ENCODE results near the gene SENP5. TPM values are rescaled to one million over a fixed set of nuclear protein-coding genes. Genes with fewer than 3 reads are reported as not detected.

Gene SENP5
- total RNA-seq, 1 donor from 2014 or later, result 39.5 TPM

DNA sequence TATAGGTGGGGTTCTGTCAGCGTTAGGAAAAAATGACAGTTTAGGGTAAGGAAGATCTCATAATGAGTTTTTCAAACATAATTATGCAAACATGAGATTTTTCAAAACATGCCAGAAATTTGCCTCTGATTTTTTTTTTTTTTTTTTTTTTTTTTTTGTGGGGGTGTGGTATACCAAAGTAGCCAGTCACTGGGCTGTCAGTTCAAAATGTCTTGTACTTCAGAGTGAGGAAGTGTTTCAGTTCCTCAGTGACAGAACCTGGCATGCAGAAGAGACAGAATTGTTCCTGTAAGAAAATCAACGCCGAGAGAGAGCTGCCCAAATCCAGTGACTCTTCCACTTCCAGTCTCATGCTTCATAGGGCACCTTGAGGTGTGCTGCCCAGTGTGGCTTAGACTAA lies 64.9 kb downstream of the SENP5 start:
- no peaks in the 10 kb centered on the region for H3K9me3 Mint-ChIP-seq
- no peak for DNase-seq (ENCODE audit: extremely low spot score, unreplicated experiment)
- no peaks in the 10 kb centered on the region for H3K27me3 Mint-ChIP-seq
- no peak overlapping the region for H3K4me3 Mint-ChIP-seq
- TF ChIP-seq CTCF (conservative IDR thresholded peaks at IDR 0.05), result no peak
- H3K4me1 Mint-ChIP-seq (ENCODE audit: unreplicated experiment), result no peaks in the 10 kb centered on the region
- H3K27ac Mint-ChIP-seq, result no peak overlapping the region
- peaks cover 14% of the 10 kb centered on the region for H3K36me3 Mint-ChIP-seq

GRCh38 chr3:196936288-196936687 lies 68.6 kb downstream of the SENP5 start:
- TF ChIP-seq CTCF (conservative IDR thresholded peaks at IDR 0.05), result no peak
- no peak overlapping the region for H3K4me3 Mint-ChIP-seq
- H3K27me3 Mint-ChIP-seq, result no peaks in the 10 kb centered on the region
- no peaks in the 10 kb centered on the region for H3K9me3 Mint-ChIP-seq
- DNase-seq (ENCODE audit: extremely low spot score, unreplicated experiment), result no peak
- H3K36me3 Mint-ChIP-seq, result peaks cover 18% of the 10 kb centered on the region
- H3K4me1 Mint-ChIP-seq (ENCODE audit: unreplicated experiment), result peaks cover 2% of the 10 kb centered on the region
- no peak overlapping the region for H3K27ac Mint-ChIP-seq

- no peak for TF ChIP-seq CTCF (conservative IDR thresholded peaks at IDR 0.05)
- H3K36me3 Mint-ChIP-seq, result peaks cover 17% of the 10 kb centered on the region
- H3K27ac Mint-ChIP-seq, result no peak overlapping the region
- H3K4me3 Mint-ChIP-seq, result no peak overlapping the region
- H3K9me3 Mint-ChIP-seq, result no peaks in the 10 kb centered on the region
- H3K4me1 Mint-ChIP-seq (ENCODE audit: unreplicated experiment), result peaks cover 14% of the 10 kb centered on the region
- DNase-seq (ENCODE audit: extremely low spot score, unreplicated experiment), result no peak
- H3K27me3 Mint-ChIP-seq, result no peaks in the 10 kb centered on the region
Measured at GRCh38 chr3:196938124-196938523, 70.4 kb downstream of the SENP5 start.

DNA sequence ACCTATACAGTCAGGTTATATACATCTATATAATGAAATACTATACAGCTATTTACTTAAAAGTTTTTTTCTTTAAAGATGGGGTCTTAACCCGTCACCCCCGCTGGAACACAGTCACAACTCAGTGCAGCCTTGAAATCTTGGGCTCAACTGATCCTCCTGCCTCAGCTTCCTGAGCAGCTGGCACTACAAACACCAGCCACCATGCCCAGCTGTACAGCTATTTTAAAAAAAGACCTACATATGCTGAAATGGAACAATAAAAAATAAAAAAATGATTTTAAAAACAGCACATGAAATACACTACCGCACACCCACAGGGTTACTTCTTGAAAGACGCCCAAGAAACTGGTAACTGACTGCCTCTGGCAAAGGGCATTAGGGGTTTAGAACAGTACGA lies 70.9 kb downstream of the SENP5 start:
- peaks cover 18% of the 10 kb centered on the region for H3K4me1 Mint-ChIP-seq (ENCODE audit: unreplicated experiment)
- no peak overlapping the region for H3K27ac Mint-ChIP-seq
- H3K4me3 Mint-ChIP-seq, result no peak overlapping the region
- H3K27me3 Mint-ChIP-seq, result no peaks in the 10 kb centered on the region
- no peaks in the 10 kb centered on the region for H3K9me3 Mint-ChIP-seq
- TF ChIP-seq CTCF (conservative IDR thresholded peaks at IDR 0.05), result no peak
- DNase-seq (ENCODE audit: extremely low spot score, unreplicated experiment), result no peak
- H3K36me3 Mint-ChIP-seq, result peaks cover 17% of the 10 kb centered on the region

DNA sequence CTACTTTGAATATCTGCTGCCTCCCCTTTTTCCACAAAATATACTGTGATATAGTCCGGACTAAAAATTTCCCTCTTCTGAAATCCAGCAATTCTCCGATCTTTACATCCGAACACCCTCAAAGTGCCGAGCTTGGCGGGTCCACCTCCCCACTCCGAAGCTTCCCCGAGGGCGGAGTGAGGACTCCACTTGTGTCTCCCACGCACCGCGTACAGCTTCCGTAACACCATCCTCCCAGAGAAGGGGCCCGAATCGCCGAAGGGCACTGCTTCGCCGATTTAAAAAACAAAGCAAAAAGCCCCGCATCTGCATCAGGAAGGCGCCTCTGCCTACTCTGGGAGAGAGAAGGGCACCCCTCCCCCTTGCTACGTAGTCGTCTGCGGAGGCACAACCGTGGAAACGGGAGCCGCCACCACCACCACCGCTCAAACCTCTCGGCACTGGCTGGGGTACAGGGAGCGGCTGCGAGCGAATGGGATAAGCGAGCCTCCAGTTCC lies 74.1 kb downstream of the SENP5 start:
- peak overlapping the region; percentile 99 for H3K27ac Mint-ChIP-seq
- H3K36me3 Mint-ChIP-seq, result peaks cover 20% of the 10 kb centered on the region
- no peaks in the 10 kb centered on the region for H3K9me3 Mint-ChIP-seq
- no peaks in the 10 kb centered on the region for H3K27me3 Mint-ChIP-seq
- TF ChIP-seq CTCF (conservative IDR thresholded peaks at IDR 0.05), result no peak
- H3K4me1 Mint-ChIP-seq (ENCODE audit: unreplicated experiment), result peaks cover 31% of the 10 kb centered on the region
- peak overlapping the region; percentile 99 for H3K4me3 Mint-ChIP-seq
- DNase-seq (ENCODE audit: extremely low spot score, unreplicated experiment), result no peak
